Fibroblast of peridontal ligament (primary cell): ENCODE data around the gene PLEKHB1.
A peak's percentile ranks its signal among the peaks of the same experiment; 100 is the strongest.
"Not testable (repeated sequence)": the region's sequence is repeated elsewhere in the genome, so short reads cannot be mapped to it uniquely, and the experiment has no call there.

Experiments used
- DNase-seq: peaks from one replicate; pipeline ENCODE4 v3.0.0-alpha.2; 2010; ENCODE audit errors: extremely low read depth

Gene PLEKHB1

GRCh38 chr11:73676552-73676951 lies 30.2 kb downstream of the PLEKHB1 start:
- not testable (repeated sequence) for DNase-seq

- peak; percentile 21 for DNase-seq
Measured at GRCh38 chr11:73680687-73681086, 34.3 kb downstream of the PLEKHB1 start.

DNA sequence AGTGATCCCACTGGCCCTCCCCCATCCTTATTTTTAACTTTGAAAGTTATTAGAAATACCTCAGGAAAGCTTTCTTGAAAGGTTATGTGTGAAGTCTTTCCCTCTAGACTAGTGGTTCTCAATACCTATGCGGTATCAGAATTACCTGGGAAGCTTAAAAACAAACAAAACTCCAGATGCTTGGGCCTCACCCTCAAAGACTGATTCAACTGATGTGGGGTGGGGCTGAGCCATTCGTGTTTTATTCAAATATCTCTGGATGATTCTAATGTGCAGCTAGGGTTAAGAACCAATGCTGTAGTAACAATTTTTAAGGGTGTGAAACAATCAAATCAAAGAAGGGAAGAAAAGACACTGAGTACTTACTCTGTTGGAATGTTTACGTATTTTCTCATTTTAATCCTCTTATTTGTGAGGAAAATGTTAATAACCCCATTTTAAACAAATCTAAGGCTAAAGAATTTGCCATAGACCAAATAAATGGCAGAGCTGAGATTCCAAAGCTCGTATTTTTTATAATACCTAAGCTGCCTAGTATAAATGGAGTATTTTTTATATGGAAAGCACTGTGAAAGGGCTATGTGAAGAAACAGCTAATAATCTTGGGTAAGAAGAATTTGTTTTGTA lies 47.6 kb downstream of the PLEKHB1 start:
- no peak for DNase-seq

GRCh38 chr11:73705053-73705452 lies 58.7 kb downstream of the PLEKHB1 start:
- DNase-seq, result no peak

DNA sequence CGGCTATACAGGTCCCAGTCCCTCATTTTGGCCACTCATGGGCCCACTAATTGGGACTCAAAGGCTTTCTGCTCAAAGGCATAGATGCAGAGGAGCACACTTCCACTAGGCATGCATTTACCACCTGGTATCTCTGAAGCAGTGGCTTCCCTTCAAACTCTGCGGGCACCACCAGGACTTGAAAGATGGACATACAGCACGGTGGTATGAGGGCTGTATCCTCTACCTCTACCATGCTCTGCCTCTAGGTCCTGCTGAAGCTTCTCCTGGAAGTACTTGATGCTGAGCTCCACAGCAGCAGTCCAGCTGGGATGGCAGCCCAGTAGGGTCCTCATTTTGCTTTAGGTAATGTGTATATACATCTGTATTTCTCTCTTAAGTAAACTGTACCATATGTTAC lies 64.6 kb downstream of the PLEKHB1 start:
- DNase-seq, result no peak
